Nephron progenitor cell (in vitro differentiated cells): ENCODE data around the gene PDE7B.
A peak's percentile ranks its signal among the peaks of the same experiment; 100 is the strongest.

Experiments used
- DNase-seq: peaks from one replicate; pipeline ENCODE4 v3.0.0; 2021
- H3K27ac Mint-ChIP-seq: 2 replicates; pipeline ENCODE4 v1.8.0; 2021; ENCODE audit warnings: mild to moderate bottlenecking, moderate library complexity, mixed read lengths
- H3K27me3 Mint-ChIP-seq: 2 replicates; pipeline ENCODE4 v1.8.0; 2021; ENCODE audit warnings: mild to moderate bottlenecking, low read depth, mixed read lengths; ENCODE audit not compliant: poor library complexity
- H3K36me3 Mint-ChIP-seq: 2 replicates; pipeline ENCODE4 v1.8.0; 2021; ENCODE audit warnings: low read depth, mixed read lengths
- H3K4me1 Mint-ChIP-seq: 2 replicates; pipeline ENCODE4 v1.8.0; 2021; ENCODE audit warnings: mixed read lengths
- H3K4me3 Mint-ChIP-seq: 2 replicates; pipeline ENCODE4 v1.8.0; 2021; ENCODE audit warnings: mild to moderate bottlenecking, moderate library complexity, mixed read lengths
- H3K9me3 Mint-ChIP-seq: 2 replicates; pipeline ENCODE4 v1.8.0; 2021; ENCODE audit warnings: mild to moderate bottlenecking, moderate library complexity, mixed read lengths
- TF ChIP-seq, protein P1 (sequence below): fragments of 200-600 bp; sonication (generic); IDR thresholded peaks from 2 replicates; pipeline ENCODE4 v1.5.0; 2021; ENCODE audit warnings: antibody characterized with exemption

The PDE7B gene

DNA sequence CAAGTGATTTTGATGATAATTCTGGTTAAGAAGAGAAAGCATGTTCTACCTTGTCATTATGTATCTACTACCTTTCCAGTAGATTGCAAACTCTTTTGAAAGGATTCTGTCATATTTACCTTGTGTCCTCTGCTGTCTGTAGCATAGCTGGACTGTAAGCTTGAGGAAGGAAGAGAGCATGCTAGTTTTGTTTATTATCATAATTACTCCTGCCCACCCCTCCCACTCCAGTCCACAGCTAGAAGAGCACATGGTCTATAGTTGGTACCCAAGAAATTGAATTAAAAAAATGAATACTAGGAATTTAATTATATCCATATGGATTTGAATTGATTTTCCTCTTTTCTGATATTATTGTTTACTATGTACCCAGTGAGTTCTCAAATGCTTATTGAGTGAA, 40.2 kb downstream of the PDE7B start:
- DNase-seq, result no peak
- Mint-ChIP-seq H3K4me1 (peaks cover 6% of the 10 kb centered on the region), H3K9me3 (no peaks in the 10 kb centered on the region), H3K36me3 (no peaks in the 10 kb centered on the region), H3K27me3 (no peaks in the 10 kb centered on the region), H3K4me3 (no peak overlapping the region), H3K27ac (no peak overlapping the region)
- TF ChIP-seq, protein P1, sequence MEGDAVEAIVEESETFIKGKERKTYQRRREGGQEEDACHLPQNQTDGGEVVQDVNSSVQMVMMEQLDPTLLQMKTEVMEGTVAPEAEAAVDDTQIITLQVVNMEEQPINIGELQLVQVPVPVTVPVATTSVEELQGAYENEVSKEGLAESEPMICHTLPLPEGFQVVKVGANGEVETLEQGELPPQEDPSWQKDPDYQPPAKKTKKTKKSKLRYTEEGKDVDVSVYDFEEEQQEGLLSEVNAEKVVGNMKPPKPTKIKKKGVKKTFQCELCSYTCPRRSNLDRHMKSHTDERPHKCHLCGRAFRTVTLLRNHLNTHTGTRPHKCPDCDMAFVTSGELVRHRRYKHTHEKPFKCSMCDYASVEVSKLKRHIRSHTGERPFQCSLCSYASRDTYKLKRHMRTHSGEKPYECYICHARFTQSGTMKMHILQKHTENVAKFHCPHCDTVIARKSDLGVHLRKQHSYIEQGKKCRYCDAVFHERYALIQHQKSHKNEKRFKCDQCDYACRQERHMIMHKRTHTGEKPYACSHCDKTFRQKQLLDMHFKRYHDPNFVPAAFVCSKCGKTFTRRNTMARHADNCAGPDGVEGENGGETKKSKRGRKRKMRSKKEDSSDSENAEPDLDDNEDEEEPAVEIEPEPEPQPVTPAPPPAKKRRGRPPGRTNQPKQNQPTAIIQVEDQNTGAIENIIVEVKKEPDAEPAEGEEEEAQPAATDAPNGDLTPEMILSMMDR, result no peak

DNA sequence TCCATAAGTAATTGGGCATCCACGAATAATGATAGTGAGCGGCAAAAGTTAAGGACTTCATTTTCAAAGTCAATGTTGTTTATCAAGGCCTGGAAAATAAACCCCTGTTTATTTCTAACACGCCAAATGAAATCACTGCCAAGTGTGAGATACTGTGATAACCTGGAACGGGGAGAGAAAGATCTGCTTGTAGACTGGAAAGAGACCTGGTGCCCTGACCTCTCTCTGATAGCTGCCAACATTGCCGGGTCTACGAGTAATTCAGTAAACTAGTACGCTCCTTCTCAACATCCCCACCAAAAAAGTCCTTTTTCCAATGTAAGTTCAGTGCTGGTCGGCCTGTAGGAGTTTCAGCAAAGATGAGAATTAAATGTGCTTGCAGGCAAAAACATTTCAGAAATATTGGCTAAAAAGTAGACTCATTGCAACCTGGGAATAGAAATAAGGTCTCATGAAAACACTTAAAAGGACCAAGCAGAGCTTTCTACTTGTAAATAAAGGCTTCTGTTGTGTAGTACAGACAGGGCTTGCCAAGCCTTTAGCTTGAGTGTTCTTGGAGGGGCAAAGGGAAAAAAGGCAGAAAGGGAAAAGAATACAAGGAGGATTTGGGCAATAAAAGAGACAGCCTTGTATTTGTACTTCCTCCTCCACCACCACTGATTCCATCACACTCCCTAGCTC, 43.9 kb downstream of the PDE7B start:
- Mint-ChIP-seq H3K4me3 (no peak overlapping the region), H3K36me3 (no peaks in the 10 kb centered on the region), H3K27ac (no peak overlapping the region), H3K4me1 (no peaks in the 10 kb centered on the region), H3K9me3 (no peaks in the 10 kb centered on the region), H3K27me3 (no peaks in the 10 kb centered on the region)
- no peak for DNase-seq
- TF ChIP-seq, protein P1, result no peak

DNA sequence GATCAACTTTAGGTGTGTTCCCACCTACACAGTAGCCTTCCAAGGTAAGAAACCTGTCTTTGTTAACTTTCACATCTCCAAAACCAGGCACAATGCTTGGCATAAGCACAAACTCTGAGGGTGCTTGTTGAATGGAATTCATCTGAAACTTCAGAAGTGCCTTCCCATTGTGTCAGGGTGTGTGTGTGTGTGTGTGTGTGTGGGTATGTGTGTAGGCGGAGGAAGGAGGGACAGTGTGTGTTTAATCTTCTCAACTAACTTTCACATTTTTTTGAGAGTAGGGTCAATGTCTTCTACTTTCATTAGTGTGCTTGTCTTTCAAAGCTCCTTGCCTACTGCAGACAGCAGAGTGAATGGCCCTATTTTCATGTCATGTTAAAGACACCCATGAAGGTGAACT, 45.6 kb downstream of the PDE7B start:
- Mint-ChIP-seq H3K36me3 (no peaks in the 10 kb centered on the region), H3K27me3 (no peaks in the 10 kb centered on the region), H3K4me1 (no peaks in the 10 kb centered on the region), H3K27ac (peak overlapping the region; percentile 2), H3K4me3 (no peak overlapping the region), H3K9me3 (no peaks in the 10 kb centered on the region)
- DNase-seq, result no peak
- TF ChIP-seq, protein P1, result no peak

DNA sequence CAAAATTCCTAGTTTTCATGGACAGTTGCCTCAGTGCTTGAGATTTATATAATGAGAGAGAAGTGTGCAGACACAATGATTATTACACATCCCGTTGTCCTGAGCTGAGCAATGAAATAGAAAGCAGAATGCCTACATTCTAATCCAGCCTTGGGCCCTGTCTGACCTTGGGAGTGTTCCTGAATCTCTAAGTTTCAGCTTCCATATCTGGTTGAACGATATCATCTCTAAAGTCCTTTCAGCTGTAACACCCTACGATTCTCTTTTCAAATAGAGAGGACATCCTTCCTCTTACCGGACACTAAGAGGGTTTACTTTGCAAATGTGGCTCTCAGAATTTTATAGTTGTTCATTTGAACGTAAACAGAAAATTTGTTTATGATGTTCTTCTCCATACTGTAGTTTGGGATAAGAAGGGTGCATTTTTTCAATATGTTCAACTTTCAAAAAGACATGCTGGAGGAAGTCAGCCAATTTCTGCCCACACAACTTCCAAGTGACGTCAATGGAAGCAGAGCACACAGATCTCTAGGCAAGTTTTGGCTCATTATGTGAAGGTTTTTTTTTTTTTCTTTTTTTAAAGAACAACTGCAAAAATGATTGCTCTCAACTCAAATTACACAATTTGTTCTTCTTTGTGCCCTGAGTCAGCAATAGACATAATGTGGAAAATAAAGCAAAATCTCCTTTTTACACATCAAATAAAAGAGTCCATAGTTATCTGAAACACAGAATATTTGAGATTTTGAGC, 50.4 kb downstream of the PDE7B start:
- DNase-seq, result no peak
- no peaks in the 10 kb centered on the region for H3K9me3 Mint-ChIP-seq
- TF ChIP-seq, protein P1, result no peak
- H3K27ac Mint-ChIP-seq, result no peak overlapping the region
- no peak overlapping the region for H3K4me3 Mint-ChIP-seq
- H3K4me1 Mint-ChIP-seq, result no peaks in the 10 kb centered on the region
- peaks cover 7% of the 10 kb centered on the region for H3K27me3 Mint-ChIP-seq
- H3K36me3 Mint-ChIP-seq, result no peaks in the 10 kb centered on the region

DNA sequence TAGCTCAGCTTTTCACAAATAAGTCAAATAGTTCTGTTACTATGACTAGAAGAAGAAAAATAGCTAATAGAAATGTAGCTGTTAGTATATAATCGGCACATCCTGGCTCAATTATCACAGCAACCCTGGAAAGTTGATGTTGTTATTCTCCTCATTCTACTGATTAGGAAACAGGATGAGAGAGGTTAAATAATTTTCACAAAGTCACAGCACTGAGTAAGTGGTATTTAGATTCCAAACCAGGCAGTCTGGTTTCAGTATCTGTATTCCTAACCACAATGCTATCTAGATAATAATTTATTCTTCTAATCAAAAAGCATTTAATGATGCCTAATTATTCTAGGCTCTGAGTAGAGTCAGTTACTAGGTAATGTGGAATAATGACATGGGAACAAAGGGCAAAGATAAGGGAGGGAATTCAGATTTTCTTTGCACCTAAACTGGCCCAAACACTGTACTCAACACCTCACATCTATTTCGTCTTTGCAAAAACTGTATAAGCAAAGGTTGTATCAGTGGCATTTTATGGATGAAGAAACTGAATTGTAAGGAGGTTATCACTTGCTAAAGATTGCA, 51.3 kb downstream of the PDE7B start:
- no peak for DNase-seq

More for the DNA sequence above, 51.3 kb downstream of the PDE7B start:
- Mint-ChIP-seq H3K4me3 (no peak overlapping the region), H3K27me3 (peaks cover 7% of the 10 kb centered on the region), H3K9me3 (no peaks in the 10 kb centered on the region), H3K27ac (no peak overlapping the region), H3K4me1 (no peaks in the 10 kb centered on the region), H3K36me3 (no peaks in the 10 kb centered on the region)
- TF ChIP-seq, protein P1, result no peak
